H9 (cell line): Measurements from ENCODE around the gene PODXL2. TPM values are rescaled to one million over a fixed set of nuclear protein-coding genes. Genes with fewer than 3 reads are reported as not detected.

ENCODE experiments used
- DNase-seq: peaks from one replicate; pipeline ENCODE4 v3.0.0-alpha.2; 2017
- H2AFZ ChIP-seq: one replicate; pipeline ENCODE4 v1.6.1; 2013; ENCODE audit warnings: mild to moderate bottlenecking, low read length, control low read depth, moderate library complexity
- H2AK5ac ChIP-seq: 2 replicates; pipeline ENCODE4 v1.6.1; 2013; ENCODE audit warnings: low read length, control low read depth, mixed read lengths; ENCODE audit not compliant: insufficient read length
- H2BK120ac ChIP-seq: one replicate; pipeline ENCODE4 v1.6.1; 2013; ENCODE audit warnings: low read depth, mild to moderate bottlenecking, low read length, control low read depth, inconsistent platforms; ENCODE audit not compliant: poor library complexity, severe bottlenecking
- H2BK12ac ChIP-seq: 2 replicates; pipeline ENCODE4 v1.6.1; 2013; ENCODE audit warnings: low read length, control low read depth, mixed read lengths, low read depth; ENCODE audit not compliant: insufficient read length
- H2BK15ac ChIP-seq: 2 replicates; pipeline ENCODE4 v1.6.1; 2013; ENCODE audit warnings: low read depth, low read length, control low read depth
- H2BK20ac ChIP-seq: one replicate; pipeline ENCODE4 v1.6.1; 2013; ENCODE audit warnings: low read depth, mild to moderate bottlenecking, low read length, control low read depth, inconsistent platforms; ENCODE audit not compliant: poor library complexity, severe bottlenecking
- H2BK5ac ChIP-seq: 2 replicates; pipeline ENCODE4 v1.6.1; 2013; ENCODE audit warnings: low read length, control low read depth, mixed read lengths; ENCODE audit not compliant: insufficient read length
- H3K14ac ChIP-seq: 2 replicates; pipeline ENCODE4 v1.6.1; 2013; ENCODE audit warnings: low read length, control low read depth; ENCODE audit not compliant: insufficient read depth
- H3K18ac ChIP-seq: 2 replicates; pipeline ENCODE4 v1.6.1; 2013; ENCODE audit warnings: low read depth, mild to moderate bottlenecking, mixed read lengths, low read length, control low read depth; ENCODE audit not compliant: insufficient read length
- H3K23ac ChIP-seq: 2 replicates; pipeline ENCODE4 v1.6.1; 2013; ENCODE audit warnings: low read length, control low read depth, mixed read lengths, low read depth; ENCODE audit not compliant: insufficient read length
- H3K23me2 ChIP-seq: 2 replicates; pipeline ENCODE4 v1.6.1; 2013; ENCODE audit warnings: low read depth, mild to moderate bottlenecking, mixed read lengths, low read length, control low read depth; ENCODE audit not compliant: insufficient read length, poor library complexity, severe bottlenecking
- H3K27ac ChIP-seq: 2 replicates; pipeline ENCODE4 v1.5.1; 2013; ENCODE audit warnings: low read length, control low read depth, mixed read lengths, low read depth; ENCODE audit not compliant: insufficient read length
- H3K27me3 ChIP-seq: 2 replicates; pipeline ENCODE4 v1.6.1; 2013; ENCODE audit warnings: low read length, control low read depth, inconsistent platforms; ENCODE audit not compliant: insufficient read depth
- H3K4ac ChIP-seq: 2 replicates; pipeline ENCODE4 v1.6.1; 2013; ENCODE audit warnings: low read depth, mild to moderate bottlenecking, control low read depth, inconsistent platforms, low read length, moderate library complexity
- H3K4me1 ChIP-seq: 2 replicates; pipeline ENCODE4 v1.6.1; 2013; ENCODE audit warnings: low read length, control low read depth, inconsistent platforms; ENCODE audit not compliant: insufficient read depth
- H3K4me2 ChIP-seq: 2 replicates; pipeline ENCODE4 v1.6.1; 2013; ENCODE audit warnings: low read length, control low read depth, mixed read lengths; ENCODE audit not compliant: insufficient read length, insufficient read depth
- H3K56ac ChIP-seq: 2 replicates; pipeline ENCODE4 v1.6.1; 2013; ENCODE audit warnings: low read depth, mild to moderate bottlenecking, mixed read lengths, low read length, control low read depth; ENCODE audit not compliant: insufficient read length
- H3K79me1 ChIP-seq: 2 replicates; pipeline ENCODE4 v1.6.1; 2013; ENCODE audit warnings: low read depth, mild to moderate bottlenecking, moderate library complexity, low read length, control low read depth, inconsistent platforms; ENCODE audit not compliant: insufficient read depth, poor library complexity, severe bottlenecking
- H3K79me2 ChIP-seq: 2 replicates; pipeline ENCODE4 v1.6.1; 2013; ENCODE audit warnings: low read length, control low read depth, inconsistent platforms; ENCODE audit not compliant: insufficient read depth
- H3K9ac ChIP-seq: 2 replicates; pipeline ENCODE4 v1.6.1; 2013; ENCODE audit warnings: low read length, control low read depth, mixed read lengths; ENCODE audit not compliant: insufficient read length; ENCODE audit errors: extremely low read depth
- H3K9me3 ChIP-seq: one replicate; pipeline ENCODE4 v1.6.1; 2013; ENCODE audit warnings: low read depth, low read length, inconsistent platforms; ENCODE audit not compliant: control insufficient read depth
- H3T11ph ChIP-seq: one replicate; pipeline ENCODE4 v1.6.1; 2013; ENCODE audit warnings: mild to moderate bottlenecking, low read length, control low read depth, inconsistent platforms
- H4K20me1 ChIP-seq: one replicate; pipeline ENCODE4 v1.6.1; 2013; ENCODE audit not compliant: control insufficient read depth, insufficient read length, insufficient read depth
- H4K5ac ChIP-seq: 2 replicates; pipeline ENCODE4 v1.6.1; 2013; ENCODE audit warnings: low read depth, mild to moderate bottlenecking, mixed read lengths, low read length, control low read depth; ENCODE audit not compliant: insufficient read length
- H4K8ac ChIP-seq: replicated peaks from 2 replicates; pipeline ENCODE4 v1.6.1; 2013; ENCODE audit warnings: low read length, control low read depth, mixed read lengths, low read depth; ENCODE audit not compliant: insufficient read length
- H4K91ac ChIP-seq: 2 replicates; pipeline ENCODE4 v1.6.1; 2013; ENCODE audit warnings: low read depth, mild to moderate bottlenecking, moderate library complexity, mixed read lengths, low read length, control low read depth; ENCODE audit not compliant: insufficient read length
- H3K27ac Mint-ChIP-seq, 3 experiments: 2 replicates in 2 of 3; 3 replicates in 1 of 3; pipeline ENCODE4 v1.8.0; 2020 to 2021; ENCODE audit warnings: mixed read lengths in 3 of 3, mild to moderate bottlenecking in 1 of 3, moderate library complexity in 1 of 3
- H3K27me3 Mint-ChIP-seq: 2 replicates; pipeline ENCODE4 v1.8.0; 2021; ENCODE audit warnings: low read depth, mild to moderate bottlenecking, moderate library complexity, mixed read lengths
- H3K36me3 Mint-ChIP-seq, 3 experiments: 2 replicates in 2 of 3; 3 replicates in 1 of 3; pipeline ENCODE4 v1.8.0; 2020 to 2021; ENCODE audit warnings: low read depth in 3 of 3, mixed read lengths in 3 of 3; ENCODE audit not compliant: insufficient read depth in 1 of 3
- H3K4me1 Mint-ChIP-seq, 2 experiments: 2 replicates each; pipeline ENCODE4 v1.8.0; 2020; ENCODE audit warnings: mixed read lengths in 2 of 2
- H3K4me3 Mint-ChIP-seq, 2 experiments: 2 replicates in 1 of 2; 3 replicates in 1 of 2; pipeline ENCODE4 v1.8.0; 2020 to 2021; ENCODE audit warnings: mild to moderate bottlenecking in 2 of 2, mixed read lengths in 2 of 2, moderate library complexity in 1 of 2
- H3K9me3 Mint-ChIP-seq, 2 experiments: 2 replicates in 1 of 2; 3 replicates in 1 of 2; pipeline ENCODE4 v1.8.0; 2020; ENCODE audit warnings: mild to moderate bottlenecking in 2 of 2, mixed read lengths in 2 of 2, moderate library complexity in 1 of 2
- WGBS: extraction: QIAGEN DNeasy Blood & Tissue Kit; methylation state at CpG from one replicate; pipeline ENCODE4 v1.1.7; 2013; ENCODE audit warnings: missing lambda C conversion rate, low lambda C conversion rate, mixed read lengths; ENCODE audit not compliant: insufficient read length; ENCODE audit errors: extremely low coverage; 5-methylcytosine and 5-hydroxymethylcytosine counted together
- total RNA-seq: library from RNA; stranded (reverse); gene quantifications from 2 replicates; pipeline ENCODE4 v1.2.1, GENCODE V29; 2021
- TF ChIP-seq, protein P1 (sequence below): fragments of 200-600 bp; sonication (generic); conservative IDR thresholded peaks from 3 replicates; pipeline ENCODE4 v1.8.0; 2021; ENCODE audit warnings: antibody characterized with exemption, mild to moderate bottlenecking

Gene PODXL2
- total RNA-seq, 1 experiment from 2014 or later = 24.6 TPM

DNA sequence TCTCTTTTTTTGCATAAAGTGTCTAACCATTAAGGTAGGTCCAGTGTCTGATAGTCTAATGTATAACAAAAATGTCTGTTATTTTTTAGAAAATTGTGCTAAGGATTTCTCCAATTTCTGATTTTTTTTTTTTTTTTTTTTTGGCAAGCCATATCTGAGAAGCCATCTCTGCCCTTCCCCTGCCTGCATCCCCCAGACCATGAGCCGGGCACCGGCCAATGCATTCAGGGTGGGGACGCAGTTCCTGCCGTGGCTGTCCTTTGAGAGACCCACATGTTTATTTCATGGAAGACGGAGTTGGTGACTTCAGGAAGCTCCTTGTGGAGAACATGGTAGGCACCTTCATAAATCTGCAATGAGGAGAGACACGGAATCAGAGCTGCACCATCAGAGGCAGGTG, 63.0 kb downstream of the PODXL2 start:
- WGBS = no CpG with 5 or more reads among the region's 6 CpGs
- H3K9me3 Mint-ChIP-seq = no peaks in the 10 kb centered on the region
- no peaks in the 10 kb centered on the region; the same call in 1 of the 2 replicates for H3K4me1 ChIP-seq
- no peak overlapping the region for H2BK5ac ChIP-seq
- no peak overlapping the region for H3K56ac ChIP-seq
- TF ChIP-seq, protein P1, sequence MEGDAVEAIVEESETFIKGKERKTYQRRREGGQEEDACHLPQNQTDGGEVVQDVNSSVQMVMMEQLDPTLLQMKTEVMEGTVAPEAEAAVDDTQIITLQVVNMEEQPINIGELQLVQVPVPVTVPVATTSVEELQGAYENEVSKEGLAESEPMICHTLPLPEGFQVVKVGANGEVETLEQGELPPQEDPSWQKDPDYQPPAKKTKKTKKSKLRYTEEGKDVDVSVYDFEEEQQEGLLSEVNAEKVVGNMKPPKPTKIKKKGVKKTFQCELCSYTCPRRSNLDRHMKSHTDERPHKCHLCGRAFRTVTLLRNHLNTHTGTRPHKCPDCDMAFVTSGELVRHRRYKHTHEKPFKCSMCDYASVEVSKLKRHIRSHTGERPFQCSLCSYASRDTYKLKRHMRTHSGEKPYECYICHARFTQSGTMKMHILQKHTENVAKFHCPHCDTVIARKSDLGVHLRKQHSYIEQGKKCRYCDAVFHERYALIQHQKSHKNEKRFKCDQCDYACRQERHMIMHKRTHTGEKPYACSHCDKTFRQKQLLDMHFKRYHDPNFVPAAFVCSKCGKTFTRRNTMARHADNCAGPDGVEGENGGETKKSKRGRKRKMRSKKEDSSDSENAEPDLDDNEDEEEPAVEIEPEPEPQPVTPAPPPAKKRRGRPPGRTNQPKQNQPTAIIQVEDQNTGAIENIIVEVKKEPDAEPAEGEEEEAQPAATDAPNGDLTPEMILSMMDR = no peak
- H3K4me3 Mint-ChIP-seq = no peak overlapping the region
- H3K36me3 Mint-ChIP-seq = no peaks in the 10 kb centered on the region
- H2BK120ac ChIP-seq = no peak overlapping the region
- no peak overlapping the region for H2BK12ac ChIP-seq
- H3K18ac ChIP-seq = no peak overlapping the region
- H2AK5ac ChIP-seq = no peak overlapping the region
- H3K4me2 ChIP-seq = no peak overlapping the region
- no peaks in the 10 kb centered on the region for H3K79me2 ChIP-seq
- H3K27ac ChIP-seq = no peak overlapping the region
- H3T11ph ChIP-seq = no peak overlapping the region
- H3K14ac ChIP-seq = no peak overlapping the region
- no peak overlapping the region for H3K27ac Mint-ChIP-seq
- no peak overlapping the region for H2AFZ ChIP-seq
- no peaks in the 10 kb centered on the region for H3K9me3 ChIP-seq
- H3K9ac ChIP-seq = no peak overlapping the region
- H3K23ac ChIP-seq = no peak overlapping the region
- DNase-seq = no peak
- H2BK15ac ChIP-seq = no peak overlapping the region
- H4K91ac ChIP-seq = no peak overlapping the region
- H3K4me1 Mint-ChIP-seq = peaks cover 16 to 26% of the 10 kb centered on the region in 2 experiments
- no peak overlapping the region for H4K5ac ChIP-seq
- H4K8ac ChIP-seq = no peak overlapping the region
- H3K79me1 ChIP-seq = no peaks in the 10 kb centered on the region
- no peak overlapping the region for H2BK20ac ChIP-seq
- no peaks in the 10 kb centered on the region for H3K27me3 ChIP-seq
- no peaks in the 10 kb centered on the region for H4K20me1 ChIP-seq
- no peaks in the 10 kb centered on the region for H3K27me3 Mint-ChIP-seq
- no peaks in the 10 kb centered on the region for H3K23me2 ChIP-seq
- H3K4ac ChIP-seq = no peak overlapping the region
